Mucosa of rectum (tissue), 2 donors: ENCODE data around the gene TMEM147.

Source experiments
- H3K27ac ChIP-seq, 2 donors: one replicate each; pipeline ENCODE4 v1.7.0; 2013; ENCODE audit warnings: inconsistent platforms in 2 of 2, low read depth in 2 of 2, low read length in 2 of 2
- H3K27me3 ChIP-seq, 2 donors: one replicate each; pipeline ENCODE4 v1.7.0; 2013; ENCODE audit warnings: low read length in 2 of 2; ENCODE audit not compliant: control insufficient read depth in 2 of 2, insufficient read depth in 2 of 2
- H3K36me3 ChIP-seq, 2 donors: one replicate each; pipeline ENCODE4 v1.7.0; 2013; ENCODE audit warnings: low read length in 2 of 2; ENCODE audit not compliant: control insufficient read depth in 2 of 2, insufficient read depth in 2 of 2
- H3K4me1 ChIP-seq, 2 donors: one replicate each; pipeline ENCODE4 v1.7.0; 2013; ENCODE audit warnings: low read length in 2 of 2, mild to moderate bottlenecking in 1 of 2; ENCODE audit not compliant: control insufficient read depth in 2 of 2, insufficient read depth in 2 of 2
- H3K4me3 ChIP-seq, 2 donors: one replicate each; pipeline ENCODE4 v1.7.0; 2013; ENCODE audit warnings: low read length in 2 of 2
- H3K9ac ChIP-seq, 2 donors: one replicate each; pipeline ENCODE4 v1.7.0; 2013; ENCODE audit warnings: low read length in 2 of 2, low read depth in 1 of 2, mild to moderate bottlenecking in 1 of 2
- H3K9me3 ChIP-seq, 2 donors: one replicate each; pipeline ENCODE4 v1.7.0; 2013; ENCODE audit warnings: low read length in 2 of 2; ENCODE audit not compliant: control insufficient read depth in 2 of 2
- donor health status: healthy.
- donor health status: Normal muscosa, but diverticular disease.

The TMEM147 gene

GRCh38 chr19:35509018-35509652, 36.3 kb upstream of the TMEM147 start:
- Histone ChIP-seq H3K36me3 (no peaks in the 10 kb centered on the region), H3K9ac (no peak overlapping the region), H3K4me1 (peaks cover 0 to 8% of the 10 kb centered on the region in 2 donors), H3K27ac (peak overlapping the region in 1 of 2 donors; percentile 16), H3K4me3 (peak overlapping the region in 1 of 2 donors; percentile 70), H3K9me3 (no peaks in the 10 kb centered on the region), H3K27me3 (peaks cover 3% of the 10 kb centered on the region in 2 donors)

- Histone ChIP-seq H3K9me3 (no peaks in the 10 kb centered on the region), H3K36me3 (no peaks in the 10 kb centered on the region), H3K27ac (peak overlapping the region in 1 of 2 donors; percentile 16), H3K4me3 (peak overlapping the region; percentile 47 to 70), H3K9ac (peak overlapping the region; percentile 41 to 45), H3K27me3 (peaks cover 3 to 5% of the 10 kb centered on the region in 2 donors), H3K4me1 (peaks cover 0 to 8% of the 10 kb centered on the region in 2 donors)
Observed at GRCh38 chr19:35509861-35510625, 35.4 kb upstream of the TMEM147 start.

GRCh38 chr19:35510626-35510964, 34.8 kb upstream of the TMEM147 start:
- Histone ChIP-seq H3K27me3 (peaks cover 3 to 5% of the 10 kb centered on the region in 2 donors), H3K9me3 (no peaks in the 10 kb centered on the region), H3K27ac (no peak overlapping the region), H3K4me1 (peaks cover 0 to 8% of the 10 kb centered on the region in 2 donors), H3K36me3 (no peaks in the 10 kb centered on the region), H3K9ac (no peak overlapping the region), H3K4me3 (peak overlapping the region; percentile 47 to 70)

- H3K9ac ChIP-seq: no peak overlapping the region
- no peaks in the 10 kb centered on the region for H3K36me3 ChIP-seq
- H3K4me3 ChIP-seq: no peak overlapping the region
- no peak overlapping the region for H3K27ac ChIP-seq
- peaks cover 0 to 8% of the 10 kb centered on the region in 2 donors for H3K4me1 ChIP-seq
- H3K27me3 ChIP-seq: peaks cover 3 to 5% of the 10 kb centered on the region in 2 donors
- H3K9me3 ChIP-seq: no peaks in the 10 kb centered on the region
Observed at GRCh38 chr19:35511337-35511736, 34.1 kb upstream of the TMEM147 start.

- H3K9me3 ChIP-seq: no peaks in the 10 kb centered on the region
- H3K4me3 ChIP-seq: no peak overlapping the region
- peaks cover 3 to 5% of the 10 kb centered on the region in 2 donors for H3K27me3 ChIP-seq
- no peak overlapping the region for H3K27ac ChIP-seq
- no peaks in the 10 kb centered on the region for H3K36me3 ChIP-seq
- peaks cover 0 to 8% of the 10 kb centered on the region in 2 donors for H3K4me1 ChIP-seq
- no peak overlapping the region for H3K9ac ChIP-seq
Observed at GRCh38 chr19:35512831-35513627, 32.4 kb upstream of the TMEM147 start.

- no peak within 1 kb of the TSS for H3K9ac ChIP-seq
- peaks cover 3 to 5% of the 10 kb centered on the region in 2 donors for H3K27me3 ChIP-seq
Observed at GRCh38 chr19:35513628-35514281, 31.7 kb upstream of the TMEM147 start, which contains the start of gene DMKN. TSS of gene DMKN (minus strand) at chr19:35513649. CDS start at chr19:35513475, 174 bp downstream.

GRCh38 chr19:35514282-35514809, 31.1 kb upstream of the TMEM147 start:
- Histone ChIP-seq H3K9me3 (no peaks in the 10 kb centered on the region), H3K4me3 (no peak overlapping the region), H3K4me1 (peaks cover 0 to 8% of the 10 kb centered on the region in 2 donors), H3K36me3 (no peaks in the 10 kb centered on the region), H3K9ac (no peak overlapping the region), H3K27me3 (peaks cover 3 to 5% of the 10 kb centered on the region in 2 donors), H3K27ac (no peak overlapping the region)

More at GRCh38 chr19:35513628-35514281, 31.7 kb upstream of the TMEM147 start, which contains the start of gene DMKN:
- no peaks in the 10 kb centered on the region for H3K9me3 ChIP-seq
- H3K4me1 ChIP-seq: peaks cover 0 to 8% of the 10 kb centered on the region in 2 donors
- no peak within 1 kb of the TSS for H3K27ac ChIP-seq
- H3K4me3 ChIP-seq: no peak within 1 kb of the TSS
- no peaks in the 10 kb centered on the region for H3K36me3 ChIP-seq

GRCh38 chr19:35516310-35516709, 29.1 kb upstream of the TMEM147 start:
- Histone ChIP-seq H3K9ac (no peak overlapping the region), H3K27me3 (peaks cover 2 to 3% of the 10 kb centered on the region in 2 donors), H3K9me3 (no peaks in the 10 kb centered on the region), H3K4me3 (no peak overlapping the region), H3K4me1 (no peaks in the 10 kb centered on the region), H3K36me3 (no peaks in the 10 kb centered on the region), H3K27ac (no peak overlapping the region)

GRCh38 chr19:35517342-35517741, 28.1 kb upstream of the TMEM147 start:
- no peaks in the 10 kb centered on the region for H3K4me1 ChIP-seq
- H3K36me3 ChIP-seq: no peaks in the 10 kb centered on the region
- no peak overlapping the region for H3K27ac ChIP-seq
- H3K27me3 ChIP-seq: peaks cover 2 to 3% of the 10 kb centered on the region in 2 donors
- H3K9me3 ChIP-seq: no peaks in the 10 kb centered on the region
- H3K4me3 ChIP-seq: no peak overlapping the region
- no peak overlapping the region for H3K9ac ChIP-seq
